PFSK-1 (cell line): ENCODE data around the gene TTC6.

ENCODE experiments used
- POLR2AphosphoS5 ChIP-seq: IDR thresholded peaks from 2 replicates; pipeline ENCODE4 v1.6.1; 2012; ENCODE audit warnings: low read depth, mild to moderate bottlenecking, control low read depth, low read length, moderate library complexity
- TAF1 ChIP-seq: IDR thresholded peaks from 2 replicates; pipeline ENCODE4 v1.6.1; 2012; ENCODE audit warnings: low read length, control low read depth, borderline replicate concordance; ENCODE audit not compliant: insufficient read depth

DNA sequence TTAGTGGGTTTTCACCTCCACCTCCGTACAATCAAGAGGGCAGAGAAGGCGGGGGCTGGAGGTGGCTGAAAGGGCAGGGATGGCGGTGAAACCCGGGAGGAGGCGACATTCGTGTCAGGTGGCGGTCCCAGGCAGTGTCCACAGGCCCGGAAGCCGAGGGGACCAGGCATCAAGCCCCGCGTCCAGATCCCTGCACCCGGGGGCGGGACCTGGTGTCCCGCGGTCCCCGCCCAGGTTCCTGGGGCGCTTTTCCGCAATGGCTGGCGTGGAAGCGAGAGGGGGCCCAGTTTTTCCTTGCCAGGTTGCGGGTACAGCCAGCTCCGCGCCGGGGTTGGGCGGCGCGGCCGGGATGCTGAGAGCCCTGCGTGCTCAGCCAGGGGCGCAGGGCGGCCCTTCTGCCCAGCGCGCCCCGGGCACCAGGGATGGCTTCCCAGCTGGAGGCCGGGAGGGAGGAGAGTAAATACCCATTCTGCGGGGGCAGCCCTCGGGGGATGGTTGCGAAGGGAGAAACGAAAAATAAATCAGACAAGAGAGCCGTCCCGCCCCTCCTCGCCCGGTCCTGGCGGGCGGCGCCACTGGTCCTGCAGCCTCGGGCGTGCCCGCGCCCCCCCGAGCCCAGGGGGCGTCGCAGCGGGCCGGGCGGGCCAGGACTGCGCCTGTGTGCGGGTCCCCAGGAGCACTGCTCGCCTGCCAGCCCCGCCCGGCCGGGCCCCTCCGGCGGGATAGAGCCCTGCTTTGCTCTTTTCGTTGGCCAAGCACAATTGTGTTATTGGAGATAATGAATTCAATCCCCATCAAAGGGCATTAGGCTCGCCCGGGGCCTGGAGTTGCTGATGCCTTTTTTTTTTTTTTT, 11.8 kb upstream of the TTC6 start:
- TF ChIP-seq TAF1 (no peak), POLR2AphosphoS5 (no peak)
